K562 (cell line): Measurements from ENCODE around the gene PARPBP. TPM values are rescaled to one million over a fixed set of nuclear protein-coding genes. Genes with fewer than 3 reads are reported as not detected.

Experiments
- ATAC-seq: fragments of 200-7000 bp; cut with Tn5 transposase; 3 replicates; pipeline ENCODE4 v1.9.1; 2020; ENCODE audit warnings: moderate library complexity
- BruUV-seq: library from RNA; stranded (reverse); fragments of 400-500 nt; replicated peaks from 2 replicates; lab custom pipeline; 2021; lab: Mats Ljungman, UMichigan
- CTCF ChIA-PET: fragments of 300-600 bp; formaldehyde crosslinking; extraction: SDS; loops from one replicate; lab custom pipeline; 2021; ENCODE audit warnings: low intra/inter-chr PET ratio; lab: Yijun Ruan, JAX
- POLR2A ChIA-PET: fragments of 300-600, 350-650 bp; sonication (Branson Sonifier 250); formaldehyde crosslinking; extraction: SDS; loops from one replicate; lab custom pipeline; 2021; ENCODE audit warnings: antibody characterized with exemption, inconsistent platforms; lab: Yijun Ruan, JAX
- DNase-seq, 4 experiments: peaks; one replicate each; pipeline versions ENCODE4 v3.0.0 to v3.0.0-alpha.2; 2011 to 2018; ENCODE audit warnings: low spot score in 3 of 4, mixed read lengths in 3 of 4; ENCODE audit errors: extremely low read depth in 1 of 4
- FAIRE-seq: peaks from 2 replicates; lab custom pipeline; 2011; peaks lifted over from hg19 to GRCh38; lab: Jason Lieb, UNC
- H2AFZ ChIP-seq: 2 replicates; pipeline ENCODE4 v1.6.0; 2011; ENCODE audit warnings: low read depth, low read length, control low read depth, inconsistent platforms
- H3K27ac ChIP-seq: fragments of 200-600 bp; 3 replicates; pipeline ENCODE4 v1.8.0; 2011; ENCODE audit warnings: low read depth, mild to moderate bottlenecking, control low read depth, inconsistent platforms, low read length, moderate library complexity, mixed read lengths; ENCODE audit errors: extremely low read depth
- H3K27me3 ChIP-seq, 2 experiments: fragments of 300-600 bp in 1 of 2; 2 replicates in 1 of 2; 3 replicates in 1 of 2; pipeline versions ENCODE4 v1.6.0 to v1.8.0; 2011; ENCODE audit warnings: inconsistent platforms in 2 of 2, low read length in 2 of 2, mild to moderate bottlenecking in 1 of 2, mixed read lengths in 1 of 2, moderate library complexity in 1 of 2; ENCODE audit not compliant: control insufficient read depth in 2 of 2, insufficient read depth in 2 of 2
- H3K36me3 ChIP-seq: fragments of 300-600 bp; 3 replicates; pipeline ENCODE4 v1.8.0; 2011; ENCODE audit warnings: mild to moderate bottlenecking, low read length, inconsistent platforms; ENCODE audit not compliant: control insufficient read depth, insufficient read depth
- H3K4me1 ChIP-seq, 2 experiments: fragments of 200-600 bp in 1 of 2; replicated peaks in 1 of 2; 2 replicates in 1 of 2; 3 replicates in 1 of 2; pipeline versions ENCODE4 v1.5.1 to v1.8.0; 2011; ENCODE audit warnings: inconsistent platforms in 2 of 2, low read length in 2 of 2, mild to moderate bottlenecking in 1 of 2, mixed read lengths in 1 of 2, moderate library complexity in 1 of 2; ENCODE audit not compliant: control insufficient read depth in 2 of 2, insufficient read depth in 2 of 2
- H3K4me2 ChIP-seq: 2 replicates; pipeline ENCODE4 v1.6.1; 2011; ENCODE audit warnings: low read length, control low read depth, inconsistent platforms, mixed read lengths; ENCODE audit not compliant: insufficient read depth
- H3K4me3 ChIP-seq: fragments of 200-600 bp; sonication (generic), shearing (Covaris generic); 2 replicates; pipeline ENCODE4 v1.5.1; 2016; ENCODE audit warnings: control low read depth, inconsistent platforms
- H3K79me2 ChIP-seq: fragments of 200-600 bp; 3 replicates; pipeline ENCODE4 v1.8.0; 2011; ENCODE audit warnings: low read length, inconsistent platforms; ENCODE audit not compliant: control insufficient read depth, insufficient read depth
- H3K9ac ChIP-seq, 2 experiments: 2 replicates each; pipeline versions ENCODE4 v1.6.0 to v1.6.1; 2011; ENCODE audit warnings: low read depth in 2 of 2, low read length in 2 of 2, control low read depth in 1 of 2, inconsistent platforms in 1 of 2, mild to moderate bottlenecking in 1 of 2, mixed read lengths in 1 of 2; ENCODE audit not compliant: insufficient read depth in 1 of 2
- H3K9me1 ChIP-seq: one replicate; pipeline ENCODE4 v1.6.0; 2011; ENCODE audit warnings: inconsistent platforms, mild to moderate bottlenecking, low read length, moderate library complexity; ENCODE audit not compliant: control insufficient read depth, insufficient read depth
- H3K9me3 ChIP-seq: replicated peaks from 2 replicates; pipeline ENCODE4 v1.5.1; 2011; ENCODE audit warnings: low read depth, low read length, inconsistent platforms; ENCODE audit not compliant: control insufficient read depth, insufficient read depth
- H4K20me1 ChIP-seq: replicated peaks from 2 replicates; pipeline ENCODE4 v1.6.1; 2011; ENCODE audit warnings: low read length, inconsistent platforms, mixed read lengths; ENCODE audit not compliant: control insufficient read depth, insufficient read depth
- CBX5 ChIP-seq: IDR thresholded peaks from 2 replicates; pipeline ENCODE4 v1.6.1; 2014; ENCODE audit warnings: low read depth, borderline replicate concordance
- TAF15 ChIP-seq: fragments of 200-400 bp; formaldehyde crosslinking; IDR thresholded peaks from 2 replicates; pipeline ENCODE4 v1.6.1; 2017; ENCODE audit warnings: mild to moderate bottlenecking, low read depth, low read length, moderate library complexity
- ZNF384 ChIP-seq: IDR thresholded peaks from 2 replicates; pipeline ENCODE4 v1.6.1; 2012; ENCODE audit warnings: low read depth, low read length, improper control_type of control experiment
- WGBS: fragments of 100-300 bp; shearing (Covaris generic); methylation state at CpG from one replicate; pipeline ENCODE4 v1.1.6; 2016; ENCODE audit warnings: low coverage, mixed read lengths; ENCODE audit not compliant: insufficient coverage; ENCODE audit errors: missing lambda C conversion rate; 5-methylcytosine and 5-hydroxymethylcytosine counted together
- in situ Hi-C: fragments of 300-500 bp; cut with MboI; formaldehyde crosslinking; loops from 4 replicates; pipeline ENCODE4 v1.15.0; 2018; ENCODE audit warnings: inconsistent platforms, mixed read lengths
- intact Hi-C: fragments of 100-400 bp; cut with micrococcal nuclease; formaldehyde crosslinking; loops from 2 replicates; pipeline ENCODE4 v1.14.2; 2022
- polyA plus RNA-seq, 8 experiments: library from polyadenylated mRNA; depleted of rRNA in 4 of 8; stranded (reverse) in 5 of 8; unstranded in 3 of 8; fragments of >200 nt; fragmentation: Nextera tagmentation in 2 of 8; fragmentation: Illumina TruSeq in 1 of 8; extraction: Ambion mirVana in 2 of 8; extraction: Trizol in 1 of 8; gene quantifications; 2 replicates each; pipeline versions ENCODE4 v1.2.1 to v1.2.3, GENCODE V29; 2011 to 2014; ENCODE audit warnings: inconsistent platforms in 1 of 8, missing spikeins in 1 of 8
- total RNA-seq, 7 experiments: library from RNA; depleted of rRNA in 6 of 7; stranded (reverse); fragments of >200 nt in 6 of 7; fragmentation: Illumina TruSeq in 2 of 7; extraction: Trizol in 2 of 7; gene quantifications; 2 replicates each; pipeline versions ENCODE4 v1.2.1 to v1.2.3, GENCODE V29; 2011 to 2021; ENCODE audit warnings: low replicate concordance in 1 of 7
- TF ChIP-seq, protein P1 (sequence below): fragments of 450-650 bp; IDR thresholded peaks from 2 replicates; pipeline ENCODE4 v1.6.1; 2017; ENCODE audit warnings: antibody characterized with exemption, mild to moderate bottlenecking
- TF ChIP-seq, protein P2 (sequence below), 2 experiments: fragments of 450-650 bp; formaldehyde crosslinking in 1 of 2; IDR thresholded peaks; 2 replicates each; pipeline versions ENCODE4 v1.4.0 to v1.6.1; 2014 to 2020; ENCODE audit warnings: mild to moderate bottlenecking in 2 of 2, borderline replicate concordance in 1 of 2, low read depth in 1 of 2
- TF ChIP-seq, protein P3 (sequence below), 2 experiments: fragments of 450-650 bp in 1 of 2; IDR thresholded peaks; 2 replicates each; pipeline ENCODE4 v1.6.1; 2011 to 2017; ENCODE audit warnings: low read depth in 2 of 2, antibody characterized with exemption in 1 of 2, borderline replicate concordance in 1 of 2, low read length in 1 of 2, mild to moderate bottlenecking in 1 of 2, mixed read lengths in 1 of 2; ENCODE audit not compliant: control insufficient read depth in 1 of 2

Gene PARPBP
- total and polyA plus RNA-seq, 9 of the 15 experiments (the other 6 are each of a cell fraction or from before 2014, with no cell fraction given), result 26.1 to 62.5 (median 49.0) TPM

DNA sequence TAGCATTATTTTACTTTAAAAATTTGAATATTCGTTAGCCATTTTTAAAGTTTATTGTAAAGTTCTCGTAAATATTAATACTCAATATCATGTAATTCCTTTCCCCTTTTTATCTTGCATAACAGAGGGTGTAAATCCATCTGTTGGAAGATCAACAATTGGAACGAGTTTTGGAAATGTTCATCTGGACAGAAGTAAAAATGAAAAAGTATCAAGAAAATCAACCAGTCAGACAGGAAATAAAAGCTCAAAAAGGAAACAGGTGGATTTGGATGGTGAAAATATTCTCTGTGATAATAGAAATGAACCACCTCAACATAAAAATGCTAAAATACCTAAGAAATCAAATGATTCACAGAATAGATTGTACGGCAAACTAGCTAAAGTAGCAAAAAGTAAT lies 75.8 kb downstream of the PARPBP start:
- 89% methylated on average over 4 of the region's 4 CpGs for WGBS
- CTCF ChIA-PET, result no interaction called here
- TF ChIP-seq CBX5 (no peak), TAF15 (no peak), ZNF384 (no peak)
- TF ChIP-seq, protein P1, sequence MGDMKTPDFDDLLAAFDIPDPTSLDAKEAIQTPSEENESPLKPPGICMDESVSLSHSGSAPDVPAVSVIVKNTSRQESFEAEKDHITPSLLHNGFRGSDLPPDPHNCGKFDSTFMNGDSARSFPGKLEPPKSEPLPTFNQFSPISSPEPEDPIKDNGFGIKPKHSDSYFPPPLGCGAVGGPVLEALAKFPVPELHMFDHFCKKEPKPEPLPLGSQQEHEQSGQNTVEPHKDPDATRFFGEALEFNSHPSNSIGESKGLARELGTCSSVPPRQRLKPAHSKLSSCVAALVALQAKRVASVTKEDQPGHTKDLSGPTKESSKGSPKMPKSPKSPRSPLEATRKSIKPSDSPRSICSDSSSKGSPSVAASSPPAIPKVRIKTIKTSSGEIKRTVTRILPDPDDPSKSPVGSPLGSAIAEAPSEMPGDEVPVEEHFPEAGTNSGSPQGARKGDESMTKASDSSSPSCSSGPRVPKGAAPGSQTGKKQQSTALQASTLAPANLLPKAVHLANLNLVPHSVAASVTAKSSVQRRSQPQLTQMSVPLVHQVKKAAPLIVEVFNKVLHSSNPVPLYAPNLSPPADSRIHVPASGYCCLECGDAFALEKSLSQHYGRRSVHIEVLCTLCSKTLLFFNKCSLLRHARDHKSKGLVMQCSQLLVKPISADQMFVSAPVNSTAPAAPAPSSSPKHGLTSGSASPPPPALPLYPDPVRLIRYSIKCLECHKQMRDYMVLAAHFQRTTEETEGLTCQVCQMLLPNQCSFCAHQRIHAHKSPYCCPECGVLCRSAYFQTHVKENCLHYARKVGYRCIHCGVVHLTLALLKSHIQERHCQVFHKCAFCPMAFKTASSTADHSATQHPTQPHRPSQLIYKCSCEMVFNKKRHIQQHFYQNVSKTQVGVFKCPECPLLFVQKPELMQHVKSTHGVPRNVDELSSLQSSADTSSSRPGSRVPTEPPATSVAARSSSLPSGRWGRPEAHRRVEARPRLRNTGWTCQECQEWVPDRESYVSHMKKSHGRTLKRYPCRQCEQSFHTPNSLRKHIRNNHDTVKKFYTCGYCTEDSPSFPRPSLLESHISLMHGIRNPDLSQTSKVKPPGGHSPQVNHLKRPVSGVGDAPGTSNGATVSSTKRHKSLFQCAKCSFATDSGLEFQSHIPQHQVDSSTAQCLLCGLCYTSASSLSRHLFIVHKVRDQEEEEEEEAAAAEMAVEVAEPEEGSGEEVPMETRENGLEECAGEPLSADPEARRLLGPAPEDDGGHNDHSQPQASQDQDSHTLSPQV, result no peak
- TF ChIP-seq, protein P2, sequence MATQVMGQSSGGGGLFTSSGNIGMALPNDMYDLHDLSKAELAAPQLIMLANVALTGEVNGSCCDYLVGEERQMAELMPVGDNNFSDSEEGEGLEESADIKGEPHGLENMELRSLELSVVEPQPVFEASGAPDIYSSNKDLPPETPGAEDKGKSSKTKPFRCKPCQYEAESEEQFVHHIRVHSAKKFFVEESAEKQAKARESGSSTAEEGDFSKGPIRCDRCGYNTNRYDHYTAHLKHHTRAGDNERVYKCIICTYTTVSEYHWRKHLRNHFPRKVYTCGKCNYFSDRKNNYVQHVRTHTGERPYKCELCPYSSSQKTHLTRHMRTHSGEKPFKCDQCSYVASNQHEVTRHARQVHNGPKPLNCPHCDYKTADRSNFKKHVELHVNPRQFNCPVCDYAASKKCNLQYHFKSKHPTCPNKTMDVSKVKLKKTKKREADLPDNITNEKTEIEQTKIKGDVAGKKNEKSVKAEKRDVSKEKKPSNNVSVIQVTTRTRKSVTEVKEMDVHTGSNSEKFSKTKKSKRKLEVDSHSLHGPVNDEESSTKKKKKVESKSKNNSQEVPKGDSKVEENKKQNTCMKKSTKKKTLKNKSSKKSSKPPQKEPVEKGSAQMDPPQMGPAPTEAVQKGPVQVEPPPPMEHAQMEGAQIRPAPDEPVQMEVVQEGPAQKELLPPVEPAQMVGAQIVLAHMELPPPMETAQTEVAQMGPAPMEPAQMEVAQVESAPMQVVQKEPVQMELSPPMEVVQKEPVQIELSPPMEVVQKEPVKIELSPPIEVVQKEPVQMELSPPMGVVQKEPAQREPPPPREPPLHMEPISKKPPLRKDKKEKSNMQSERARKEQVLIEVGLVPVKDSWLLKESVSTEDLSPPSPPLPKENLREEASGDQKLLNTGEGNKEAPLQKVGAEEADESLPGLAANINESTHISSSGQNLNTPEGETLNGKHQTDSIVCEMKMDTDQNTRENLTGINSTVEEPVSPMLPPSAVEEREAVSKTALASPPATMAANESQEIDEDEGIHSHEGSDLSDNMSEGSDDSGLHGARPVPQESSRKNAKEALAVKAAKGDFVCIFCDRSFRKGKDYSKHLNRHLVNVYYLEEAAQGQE (IDR thresholded peaks at IDR 0.05; ENCODE audit: borderline replicate concordance), result no peak
- TF ChIP-seq, protein P2 (CRISPR knock-in tag; IDR thresholded peaks at IDR 0.05; ENCODE audit: low read depth), result no peak
- TF ChIP-seq, protein P3, sequence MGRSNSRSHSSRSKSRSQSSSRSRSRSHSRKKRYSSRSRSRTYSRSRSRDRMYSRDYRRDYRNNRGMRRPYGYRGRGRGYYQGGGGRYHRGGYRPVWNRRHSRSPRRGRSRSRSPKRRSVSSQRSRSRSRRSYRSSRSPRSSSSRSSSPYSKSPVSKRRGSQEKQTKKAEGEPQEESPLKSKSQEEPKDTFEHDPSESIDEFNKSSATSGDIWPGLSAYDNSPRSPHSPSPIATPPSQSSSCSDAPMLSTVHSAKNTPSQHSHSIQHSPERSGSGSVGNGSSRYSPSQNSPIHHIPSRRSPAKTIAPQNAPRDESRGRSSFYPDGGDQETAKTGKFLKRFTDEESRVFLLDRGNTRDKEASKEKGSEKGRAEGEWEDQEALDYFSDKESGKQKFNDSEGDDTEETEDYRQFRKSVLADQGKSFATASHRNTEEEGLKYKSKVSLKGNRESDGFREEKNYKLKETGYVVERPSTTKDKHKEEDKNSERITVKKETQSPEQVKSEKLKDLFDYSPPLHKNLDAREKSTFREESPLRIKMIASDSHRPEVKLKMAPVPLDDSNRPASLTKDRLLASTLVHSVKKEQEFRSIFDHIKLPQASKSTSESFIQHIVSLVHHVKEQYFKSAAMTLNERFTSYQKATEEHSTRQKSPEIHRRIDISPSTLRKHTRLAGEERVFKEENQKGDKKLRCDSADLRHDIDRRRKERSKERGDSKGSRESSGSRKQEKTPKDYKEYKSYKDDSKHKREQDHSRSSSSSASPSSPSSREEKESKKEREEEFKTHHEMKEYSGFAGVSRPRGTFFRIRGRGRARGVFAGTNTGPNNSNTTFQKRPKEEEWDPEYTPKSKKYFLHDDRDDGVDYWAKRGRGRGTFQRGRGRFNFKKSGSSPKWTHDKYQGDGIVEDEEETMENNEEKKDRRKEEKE (IDR thresholded peaks at IDR 0.05; ENCODE audit: borderline replicate concordance in 1 of 2, control insufficient read depth in 1 of 2, low read depth in 2 of 2, low read length in 1 of 2), result no peak

More for the DNA sequence above, 75.8 kb downstream of the PARPBP start:
- BruUV-seq, result no TSS peak
- Histone ChIP-seq H3K9ac (no peak overlapping the region), H4K20me1 (no peaks in the 10 kb centered on the region), H3K27me3 (no peaks in the 10 kb centered on the region), H3K9me3 (no peaks in the 10 kb centered on the region), H3K4me3 (no peak overlapping the region), H3K79me2 (no peaks in the 10 kb centered on the region), H3K9me1 (no peaks in the 10 kb centered on the region), H2AFZ (no peak overlapping the region), H3K36me3 (peaks cover 11% of the 10 kb centered on the region; the same call in 2 of the 3 replicates), H3K4me1 (no peaks in the 10 kb centered on the region), H3K4me2 (no peak overlapping the region), H3K27ac (no peak overlapping the region)
- intact Hi-C loops (no loop called here), in situ Hi-C loops (no loop called here)
- FAIRE-seq, result no peak
- no peak for DNase-seq
- no peak for ATAC-seq
- POLR2A ChIA-PET, result no interaction called here
